COR-L47 (cell line): Measurements from ENCODE around the gene ZBTB37.
A peak's percentile ranks its signal among the peaks of the same experiment; 100 is the strongest.
"Not testable (repeated sequence)": the region's sequence is repeated elsewhere in the genome, so short reads cannot be mapped to it uniquely, and the experiment has no call there.

ENCODE experiments used
- DNase-seq: peaks from one replicate; lab custom pipeline; 2025; lab: John Stamatoyannopoulos, UW

The ZBTB37 gene, protein sequence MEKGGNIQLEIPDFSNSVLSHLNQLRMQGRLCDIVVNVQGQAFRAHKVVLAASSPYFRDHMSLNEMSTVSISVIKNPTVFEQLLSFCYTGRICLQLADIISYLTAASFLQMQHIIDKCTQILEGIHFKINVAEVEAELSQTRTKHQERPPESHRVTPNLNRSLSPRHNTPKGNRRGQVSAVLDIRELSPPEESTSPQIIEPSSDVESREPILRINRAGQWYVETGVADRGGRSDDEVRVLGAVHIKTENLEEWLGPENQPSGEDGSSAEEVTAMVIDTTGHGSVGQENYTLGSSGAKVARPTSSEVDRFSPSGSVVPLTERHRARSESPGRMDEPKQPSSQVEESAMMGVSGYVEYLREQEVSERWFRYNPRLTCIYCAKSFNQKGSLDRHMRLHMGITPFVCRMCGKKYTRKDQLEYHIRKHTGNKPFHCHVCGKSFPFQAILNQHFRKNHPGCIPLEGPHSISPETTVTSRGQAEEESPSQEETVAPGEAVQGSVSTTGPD

DNA sequence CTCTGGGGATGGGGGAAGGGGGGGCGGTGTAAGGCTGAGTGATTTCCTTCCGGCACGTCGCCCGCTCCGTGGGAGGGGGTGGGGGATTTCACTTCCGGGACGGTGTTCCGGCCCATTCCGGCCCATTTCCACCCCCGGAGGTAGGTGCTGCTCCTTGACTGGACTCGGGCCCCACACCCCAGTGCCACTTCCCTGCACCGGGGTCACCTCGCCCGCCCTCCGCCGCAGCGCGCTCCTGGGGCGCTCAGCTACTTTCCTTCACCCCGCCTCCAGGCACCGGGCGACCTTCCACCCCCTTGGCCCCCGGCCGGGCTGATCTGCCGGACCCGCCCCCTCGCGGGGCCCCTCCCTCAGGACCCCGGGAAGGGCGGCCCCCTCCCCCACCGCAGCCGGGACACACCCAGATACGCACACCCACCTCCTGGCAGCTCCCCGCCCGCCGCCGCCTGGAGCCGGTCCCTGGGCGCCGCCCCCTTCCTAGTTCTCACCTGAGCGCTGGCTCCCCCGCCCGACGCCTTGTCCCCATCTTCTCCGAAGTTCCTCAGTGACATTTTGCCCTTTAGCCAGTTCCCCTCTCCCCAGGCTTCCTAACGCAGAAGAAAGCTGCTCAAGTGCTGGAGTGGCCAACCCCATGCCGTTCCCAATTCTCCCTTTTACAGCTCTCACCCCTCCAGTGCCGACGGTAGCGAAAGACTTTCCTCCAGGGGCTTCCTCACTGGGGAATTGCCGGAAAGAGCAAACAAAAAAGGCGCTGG is at the start of gene ZBTB37:
ZBTB37 (plus strand) TSS at position 115 of the 755 bp plus-strand sequence. CDS start 1,846 bp downstream, outside the sequence.
- peak; percentile 83 for DNase-seq

DNA sequence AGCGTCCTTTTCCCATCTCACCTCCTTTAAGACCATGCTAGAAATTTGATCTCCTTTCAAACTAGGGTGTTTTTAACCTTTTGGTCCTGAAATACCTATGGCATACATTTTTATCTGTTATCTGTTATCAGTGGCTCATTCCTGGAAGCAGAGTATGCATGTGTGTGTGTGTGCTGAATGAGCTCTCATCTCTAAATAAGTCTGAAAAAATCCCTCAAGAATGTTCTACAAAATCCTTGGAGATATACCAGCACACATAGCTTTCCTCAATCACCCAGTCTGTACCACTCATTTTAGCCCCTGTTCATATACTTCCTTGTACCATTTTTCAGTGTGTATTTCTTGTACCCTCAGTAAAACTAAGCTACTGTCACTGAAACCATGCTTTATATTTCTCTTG is 49.7 kb upstream of the ZBTB37 start:
- DNase-seq: no peak

DNA sequence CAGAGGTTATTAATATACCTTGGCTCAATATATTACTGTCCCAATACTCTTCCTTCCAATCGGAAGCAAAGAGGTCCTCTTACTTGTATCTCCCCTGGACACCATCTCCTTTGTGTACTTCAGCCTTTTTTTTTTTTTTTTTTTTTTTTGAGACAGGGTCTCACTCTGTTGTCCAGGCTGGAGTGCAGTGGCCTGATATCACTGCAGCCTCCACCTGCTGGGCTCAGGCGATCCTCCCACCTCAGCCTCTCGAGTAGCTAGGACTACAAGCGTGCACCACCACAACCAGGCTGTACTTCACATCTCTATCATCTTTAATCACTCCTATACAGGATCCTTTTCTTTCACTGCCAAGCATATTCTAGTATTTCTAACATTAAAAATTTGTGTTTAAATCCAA is 46.5 kb upstream of the ZBTB37 start:
- DNase-seq: no peak

DNA sequence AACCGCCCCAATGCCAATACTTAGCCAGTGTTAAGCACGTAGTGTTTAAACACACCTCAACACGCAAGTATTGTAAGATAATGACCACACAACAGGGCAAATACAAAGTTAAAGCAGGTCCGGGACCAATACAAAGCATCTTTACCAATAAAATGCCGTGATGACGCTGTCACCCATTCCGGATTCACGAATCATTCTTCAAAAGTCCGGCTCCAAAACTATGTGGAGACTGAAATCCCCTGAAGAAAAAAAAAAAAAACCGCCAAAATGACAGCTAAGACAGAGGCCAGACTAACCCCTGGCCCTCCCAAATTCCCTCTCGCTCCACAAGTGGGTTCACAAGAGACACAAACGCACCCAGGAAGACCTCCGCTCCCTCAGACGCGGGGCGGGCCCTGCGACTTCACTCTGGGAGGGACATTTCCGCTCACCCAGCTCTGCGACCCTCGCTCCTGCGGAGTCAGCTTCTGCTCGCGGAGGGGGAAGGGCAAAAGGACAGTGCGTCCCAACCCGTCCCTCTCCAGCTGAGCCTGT is 44.3 kb upstream of the ZBTB37 start:
- no peak for DNase-seq

DNA sequence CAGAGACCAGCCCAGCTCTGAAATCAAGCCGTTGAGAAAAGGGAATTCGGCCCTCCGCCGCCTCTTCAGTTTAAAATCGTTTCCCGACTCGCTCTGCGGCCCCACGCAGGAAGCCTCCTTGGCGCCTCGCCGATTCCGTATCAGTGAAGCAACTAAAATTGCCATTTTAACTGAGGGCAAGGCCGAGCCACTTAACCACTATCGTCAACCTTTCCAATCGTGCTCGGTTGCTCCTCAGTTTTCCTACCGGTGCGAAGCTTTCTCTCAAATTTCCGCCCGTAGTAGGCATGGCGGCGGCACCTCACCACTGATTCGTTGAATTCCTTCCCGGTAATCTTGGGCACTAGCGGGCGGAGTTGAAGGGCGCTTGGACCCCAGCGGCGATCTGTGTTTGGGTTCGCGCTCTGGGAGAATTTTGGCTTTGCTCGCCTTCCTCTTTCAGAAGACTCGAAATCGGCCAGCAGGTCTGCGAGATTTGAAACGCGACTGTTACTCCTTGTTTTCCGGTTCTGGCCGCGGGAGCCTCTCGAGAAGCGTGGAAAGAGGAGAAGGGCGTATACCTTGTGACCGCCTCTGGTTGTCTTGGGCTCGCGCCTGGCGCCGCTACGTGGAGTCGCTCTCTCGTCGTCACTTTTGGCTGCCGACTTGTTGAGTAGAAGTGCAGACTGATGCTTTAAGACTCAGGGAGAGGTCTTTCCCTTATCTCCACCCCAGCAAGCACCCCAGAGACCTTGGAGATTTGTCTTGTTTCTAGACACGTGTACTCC is 43.7 kb upstream of the ZBTB37 start, which contains the start of the genes CENPL and DARS2:
CENPL (minus strand) TSS at position 569 of the 767 bp plus-strand sequence. CDS start 13,584 bp downstream, outside the sequence.
DARS2 (plus strand) TSS at position 359 of the 767 bp plus-strand sequence. CDS start 557 bp downstream, outside the sequence.
- DNase-seq: peak; percentile 97

DNA sequence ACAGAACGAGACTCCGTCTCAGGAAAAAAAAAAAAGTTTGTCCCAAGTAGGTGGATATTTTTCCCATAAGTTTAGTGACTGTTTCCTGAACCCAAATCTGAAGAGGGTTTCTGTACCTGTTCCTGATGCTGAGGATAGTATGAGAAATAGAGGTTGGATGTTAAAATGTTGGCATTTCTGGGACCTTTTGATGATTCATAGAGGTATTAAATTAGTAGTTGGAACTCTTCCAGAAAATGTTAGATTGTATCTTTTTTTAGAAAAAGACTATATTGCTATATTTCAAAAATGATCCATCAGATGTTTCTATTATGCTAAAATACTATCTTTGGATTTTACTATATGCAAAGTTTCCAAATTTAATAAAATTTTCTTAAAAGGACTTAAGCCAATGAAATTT is 40.6 kb upstream of the ZBTB37 start:
- no peak for DNase-seq

DNA sequence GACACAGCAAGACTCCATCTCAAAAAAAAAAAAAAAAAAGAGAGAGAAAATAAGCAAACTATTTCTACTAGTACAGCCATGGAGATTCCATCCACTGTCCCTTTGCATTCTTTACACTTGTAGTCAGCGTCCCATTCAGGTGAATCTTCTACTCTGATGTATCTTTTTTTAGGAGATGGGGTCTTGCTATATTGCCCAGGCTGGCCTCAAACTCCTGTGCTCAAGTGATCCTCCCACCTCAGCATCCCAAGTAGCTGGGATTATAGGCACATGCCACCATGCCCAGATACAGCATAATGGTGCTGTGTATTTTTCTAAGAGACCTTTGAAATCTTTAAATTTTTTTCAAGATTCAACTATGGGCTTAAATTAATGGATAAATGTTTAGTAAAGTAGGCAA is 35.4 kb upstream of the ZBTB37 start:
- DNase-seq: no peak

DNA sequence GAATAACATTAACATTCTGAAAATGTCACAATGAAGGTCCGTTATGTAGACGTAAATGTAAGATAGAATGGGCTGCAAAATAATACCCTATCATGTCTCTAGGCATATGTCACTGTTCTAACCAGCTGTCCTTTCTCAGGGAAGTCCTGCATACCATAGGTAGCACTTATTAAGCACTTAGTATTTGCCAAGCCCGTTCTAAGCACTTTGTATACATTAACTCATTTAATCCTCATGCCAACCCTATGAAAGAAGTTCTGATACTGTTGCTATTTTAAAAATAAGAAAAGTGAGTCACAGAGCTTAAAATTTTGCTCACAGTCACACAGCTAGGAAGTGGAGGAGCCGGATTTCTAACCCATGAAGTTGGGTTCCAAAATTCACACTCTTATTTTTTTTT is 16.1 kb upstream of the ZBTB37 start:
- DNase-seq: no peak

DNA sequence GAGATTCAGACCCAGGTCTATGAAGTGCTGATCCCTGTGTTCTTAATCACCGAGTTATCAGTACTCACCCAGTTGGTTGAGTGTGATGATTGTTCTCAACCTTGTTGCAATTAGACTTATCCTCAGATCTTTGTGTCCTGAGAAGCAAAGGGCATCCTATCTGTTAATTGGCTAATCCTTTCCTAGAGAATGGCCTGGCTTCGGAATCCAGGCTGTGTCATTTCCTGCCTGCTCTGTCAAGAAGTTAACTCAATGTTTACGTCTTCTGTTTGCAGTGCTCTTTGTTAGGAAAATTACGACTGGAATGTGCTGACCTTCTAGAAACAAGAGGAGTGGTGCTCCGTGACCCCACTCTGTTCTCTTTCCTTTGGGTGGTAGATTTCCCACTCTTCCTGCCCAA is 15.1 kb upstream of the ZBTB37 start:
- no peak for DNase-seq

DNA sequence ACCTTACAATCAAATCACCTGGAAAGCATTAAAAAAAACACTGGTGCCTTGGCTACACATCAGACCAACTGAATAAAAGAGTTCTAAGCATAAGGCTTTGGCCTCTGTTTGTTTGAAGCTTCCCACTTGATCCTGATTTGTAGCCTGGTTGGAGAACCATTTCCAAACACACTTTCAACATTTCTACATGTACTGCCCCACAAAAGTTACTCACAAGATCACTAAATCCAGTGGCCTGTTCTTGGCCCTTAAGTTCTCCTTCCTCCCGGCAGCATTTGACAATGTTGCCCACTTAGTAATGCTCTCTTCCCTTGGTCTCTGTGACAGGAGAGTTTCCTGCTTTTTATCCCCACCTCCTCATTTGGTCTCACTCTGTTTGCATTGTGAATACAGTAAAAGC is 12.2 kb upstream of the ZBTB37 start:
- no peak for DNase-seq

DNA sequence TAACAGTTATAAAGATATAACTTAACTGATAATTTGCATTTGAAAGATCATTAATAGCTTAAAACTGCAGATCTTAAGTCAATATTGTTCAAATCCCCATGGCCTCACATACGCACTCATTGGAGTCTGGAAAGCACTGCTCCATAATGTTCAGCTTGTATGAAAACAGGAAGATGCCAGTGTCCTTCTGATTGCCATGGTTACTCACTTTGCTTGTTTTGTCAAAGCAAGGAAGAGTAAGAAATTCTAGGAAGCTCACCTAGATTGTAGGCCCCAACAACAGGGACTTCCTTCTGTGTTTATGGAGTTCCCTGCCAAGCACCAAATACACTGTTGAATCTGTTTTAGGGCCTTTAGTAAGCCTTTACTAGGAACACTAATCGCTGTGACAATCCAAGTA is 11.3 kb upstream of the ZBTB37 start:
- no peak for DNase-seq

DNA sequence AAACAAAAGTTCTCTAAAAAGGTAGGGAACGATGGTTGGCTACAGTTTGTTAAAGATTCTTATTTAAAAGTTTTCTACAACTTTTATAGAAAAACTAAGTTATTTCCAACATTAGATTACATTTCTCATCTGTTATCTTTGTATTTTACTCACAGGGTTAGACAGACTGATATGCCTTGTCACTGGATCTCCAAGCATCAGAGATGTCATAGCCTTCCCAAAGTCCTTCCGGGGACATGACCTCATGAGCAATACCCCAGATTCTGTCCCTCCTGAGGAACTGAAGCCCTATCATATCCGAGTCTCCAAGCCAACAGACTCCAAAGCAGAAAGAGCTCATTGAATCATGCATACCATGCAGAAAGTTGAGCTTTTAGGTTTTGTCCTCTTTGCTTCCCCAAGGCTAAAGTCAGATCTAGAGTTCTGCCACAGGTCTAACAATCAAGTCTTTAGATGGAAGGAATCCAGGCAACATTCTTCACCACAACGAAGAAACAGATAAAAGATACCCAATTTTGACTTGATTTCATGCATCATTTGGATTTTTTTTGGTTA is 10.7 kb upstream of the ZBTB37 start:
- no peak for DNase-seq

DNA sequence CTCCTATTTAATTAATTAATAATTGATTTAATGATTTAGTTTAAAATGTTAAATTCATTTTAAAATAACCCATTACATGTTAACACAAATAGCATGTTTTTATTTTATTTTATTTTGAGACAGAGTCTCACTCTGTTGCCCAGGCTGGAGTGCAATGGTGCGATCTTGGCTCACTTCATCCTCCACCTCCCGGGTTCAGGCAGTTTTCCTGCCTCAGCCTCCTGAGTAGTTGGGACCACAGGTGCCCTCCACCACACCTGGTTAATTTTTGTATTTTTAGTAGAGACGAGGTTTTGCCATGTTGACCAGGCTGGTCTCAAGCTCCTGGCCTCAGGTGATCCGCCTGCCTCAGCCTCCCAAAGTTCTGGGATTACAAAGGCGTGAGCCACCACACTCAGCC is 8.6 kb upstream of the ZBTB37 start:
- DNase-seq: not testable (repeated sequence)

DNA sequence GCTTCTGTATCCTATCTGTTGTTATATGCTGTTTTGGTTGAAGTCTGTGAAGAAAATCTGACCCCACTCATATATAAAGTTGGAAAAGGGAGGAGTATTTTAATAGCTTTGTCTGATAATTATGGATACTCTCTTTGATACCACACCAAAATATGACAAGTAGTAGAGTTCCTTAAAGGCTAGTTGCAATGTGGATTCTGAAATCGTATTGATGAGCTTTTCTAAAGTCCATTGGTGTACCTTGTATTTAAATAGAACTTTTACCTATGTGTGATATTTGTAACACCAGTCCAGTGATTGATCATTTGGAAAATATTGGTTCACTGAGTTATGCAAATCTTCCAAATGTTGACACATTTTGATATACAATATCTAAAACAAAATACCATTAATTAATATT is 8.1 kb upstream of the ZBTB37 start:
- no peak for DNase-seq

DNA sequence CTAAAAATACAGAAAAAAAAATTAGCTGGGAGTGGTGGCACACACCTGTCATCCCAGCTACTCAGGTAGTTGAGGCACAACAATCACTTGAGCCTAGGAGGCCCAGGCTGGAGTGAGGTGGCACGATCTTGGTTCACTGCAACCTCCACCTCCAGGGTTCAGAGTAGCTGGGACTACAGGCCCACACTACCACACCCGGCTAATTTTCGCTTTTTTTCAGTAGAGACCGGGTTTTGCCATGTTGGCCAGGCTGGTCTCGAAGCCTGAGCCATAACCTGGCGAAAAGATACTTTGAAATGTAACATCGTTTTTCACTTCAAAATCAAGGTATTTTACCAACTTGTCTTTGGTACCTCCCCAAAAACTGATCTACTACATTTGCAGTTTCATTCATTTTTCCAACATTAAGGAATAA is 6.4 kb upstream of the ZBTB37 start:
- DNase-seq: no peak

DNA sequence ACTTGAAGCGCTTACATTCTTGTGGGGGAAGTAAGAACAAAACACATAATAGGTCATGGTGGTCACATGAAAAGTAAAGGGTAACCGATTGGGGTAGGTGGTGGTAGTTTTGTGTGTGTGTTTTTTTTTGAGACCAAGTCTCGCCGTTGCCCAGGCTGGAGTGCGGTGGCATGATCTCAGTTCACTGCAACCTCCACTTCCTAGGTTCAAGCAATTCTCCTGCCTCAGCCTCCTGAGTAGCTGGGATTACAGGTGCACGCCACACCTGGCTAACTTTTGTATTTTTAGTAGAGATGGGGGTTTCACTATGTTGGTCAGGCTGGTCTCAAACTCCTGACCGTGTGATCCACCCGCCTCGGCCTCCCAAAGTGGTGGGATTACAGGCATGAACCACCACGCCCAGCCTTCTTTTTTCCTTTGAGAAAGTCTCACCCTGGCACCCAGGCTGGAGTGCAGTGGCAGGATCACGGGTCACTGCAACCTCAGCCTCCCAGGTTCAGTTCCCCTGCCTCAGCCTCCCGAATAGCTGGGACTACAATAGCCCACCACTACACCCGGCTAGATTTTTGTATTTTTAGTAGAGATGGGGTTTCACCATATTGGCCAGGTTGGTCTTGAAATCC is 5.9 kb upstream of the ZBTB37 start:
- not testable (repeated sequence) for DNase-seq

DNA sequence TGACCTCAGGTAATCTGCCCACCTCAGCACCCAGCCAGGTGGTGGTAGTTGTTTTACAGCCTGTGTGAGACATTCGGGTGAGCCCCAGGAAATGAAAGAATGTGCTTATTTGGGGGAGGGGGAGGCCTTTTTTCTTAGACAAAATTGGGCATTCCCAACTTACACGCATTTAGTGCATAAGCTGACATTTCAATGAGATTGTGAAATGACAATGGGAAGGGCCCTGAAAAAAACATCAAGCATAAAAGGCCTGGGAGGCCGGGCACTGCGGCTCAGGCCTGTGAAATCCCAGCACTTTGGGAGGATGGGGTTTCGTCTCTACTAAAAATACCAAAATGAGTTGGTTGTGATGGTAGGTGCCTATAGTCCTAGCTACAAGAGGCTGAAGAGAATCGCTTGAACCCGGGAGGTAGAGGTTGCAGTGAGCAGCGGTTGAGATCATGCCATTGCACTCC is 5.4 kb upstream of the ZBTB37 start:
- DNase-seq: no peak

DNA sequence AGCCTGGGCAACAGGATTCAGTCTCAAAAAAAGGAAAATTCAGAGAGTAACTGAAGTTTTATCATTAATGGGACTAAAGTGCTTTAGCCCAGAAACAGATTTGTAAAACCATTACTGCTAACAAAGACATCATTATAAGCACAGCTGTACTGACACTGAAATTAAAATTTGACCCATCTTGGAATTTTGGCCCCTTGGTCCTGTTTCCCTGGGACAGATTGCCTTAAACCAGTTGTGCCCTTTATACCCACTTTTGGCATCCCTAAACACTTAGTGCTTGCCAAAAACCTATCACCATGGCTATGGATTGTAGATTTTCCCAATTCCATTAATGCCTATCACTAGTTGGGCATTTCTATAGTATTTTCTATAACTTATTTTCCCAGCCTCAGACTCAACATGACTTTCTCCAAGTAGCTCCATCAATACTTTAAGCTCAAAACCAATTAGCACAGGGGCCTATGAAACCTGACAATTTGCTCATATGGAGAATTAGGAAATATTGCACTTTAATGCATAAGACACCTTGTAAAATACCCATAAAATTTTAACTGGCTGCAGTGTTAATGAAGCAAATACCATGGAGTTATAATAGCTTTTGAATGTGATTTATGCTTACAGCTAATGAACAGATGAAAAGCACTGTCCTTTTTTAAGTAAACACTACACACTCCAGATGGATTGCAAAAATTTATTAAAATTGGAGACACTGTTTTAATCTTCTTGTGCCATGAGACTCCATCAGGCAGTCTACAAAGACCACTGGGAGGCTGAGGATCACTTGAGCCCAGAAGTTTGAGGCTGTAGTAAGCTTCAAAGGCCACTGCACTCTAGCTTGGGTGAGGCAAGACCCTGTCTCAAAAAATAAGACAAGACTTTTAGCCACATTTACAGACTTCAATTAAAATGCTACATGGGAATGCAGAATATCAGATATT is 4.7 kb upstream of the ZBTB37 start:
- no peak for DNase-seq

DNA sequence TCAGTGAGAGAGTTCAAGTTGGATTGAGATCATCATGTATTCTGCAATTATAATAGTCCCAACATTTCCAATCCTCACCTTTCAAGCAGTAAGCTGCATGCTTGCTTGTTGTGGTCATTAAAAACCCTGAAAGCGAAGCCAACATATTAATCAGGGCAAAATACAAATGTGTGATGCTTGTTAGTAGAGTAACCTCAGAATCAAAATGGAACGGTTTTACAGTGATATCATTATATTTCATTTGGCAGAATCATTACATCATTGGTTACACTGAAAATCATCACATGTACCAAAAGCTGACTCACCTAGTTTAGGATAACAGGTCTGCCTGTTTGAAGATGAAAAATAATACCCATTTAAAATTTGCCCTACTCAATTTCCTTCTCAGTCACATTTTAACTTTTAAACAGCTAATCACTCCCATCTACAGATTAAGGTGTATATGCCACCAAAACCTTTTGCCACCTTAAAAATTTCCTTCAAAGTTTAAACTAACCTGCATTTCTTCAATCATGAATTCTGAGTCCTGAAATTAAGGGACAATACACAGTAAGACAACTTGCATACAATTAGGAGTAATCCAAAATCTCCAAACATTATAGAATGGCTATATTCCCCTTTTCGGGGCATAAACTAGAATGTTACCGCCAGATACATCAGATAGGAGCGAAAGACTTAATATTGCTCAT is 3.9 kb upstream of the ZBTB37 start:
- no peak for DNase-seq
